Activated CD4-positive, CD25-positive, alpha-beta regulatory T cell treated with anti-CD3 and anti-CD28 coated beads, Interleukin-2, amount 50 U/mL, for 16 hours (primary cell): Measurements from ENCODE around the gene RAP1GAP2.
"Not testable (repeated sequence)": the region's sequence is repeated elsewhere in the genome, so short reads cannot be mapped to it uniquely, and the experiment has no call there.

Source experiments
- DNase-seq: peaks from one replicate; pipeline ENCODE4 v3.0.0-alpha.2; 2020; ENCODE audit warnings: low read depth, low spot score

Gene RAP1GAP2

DNA sequence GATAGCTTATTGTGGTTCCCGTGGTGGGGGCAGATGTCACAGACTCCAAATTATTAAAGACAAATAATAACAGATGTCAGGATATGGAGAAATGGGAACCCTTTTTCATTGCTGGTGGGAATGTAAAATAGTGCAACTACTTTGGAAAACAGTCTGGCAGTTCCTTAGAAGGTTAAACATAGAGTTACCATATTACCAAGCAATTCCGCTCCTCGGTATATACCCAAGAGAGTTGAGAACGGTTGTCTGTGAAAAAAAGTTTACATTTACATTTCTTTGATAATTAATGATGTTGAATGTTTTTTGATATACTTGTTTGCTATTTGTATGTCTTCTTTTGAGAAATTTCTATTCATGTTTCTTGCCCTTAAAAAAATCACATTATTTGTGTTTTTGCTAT, 226.0 kb downstream of the RAP1GAP2 start:
- no peak for DNase-seq

DNA sequence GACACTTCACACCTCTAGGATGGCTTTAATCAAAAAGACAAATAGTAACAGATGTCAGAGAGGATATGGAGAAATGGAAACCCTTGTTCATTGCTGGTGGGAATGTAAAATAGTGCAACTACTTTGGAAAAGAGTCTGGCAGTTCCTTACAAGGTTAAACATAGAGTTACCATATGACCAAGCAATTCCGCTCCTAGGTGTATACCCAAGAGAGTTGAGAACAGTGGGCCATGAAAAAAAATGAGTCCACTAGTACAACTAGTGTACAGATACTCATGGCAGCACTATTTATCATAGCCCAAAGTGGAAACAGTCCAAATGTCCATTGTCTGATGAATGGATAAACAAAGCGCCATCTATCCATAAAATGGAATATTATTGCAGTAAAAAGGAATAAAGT, 228.1 kb downstream of the RAP1GAP2 start:
- DNase-seq: no peak

DNA sequence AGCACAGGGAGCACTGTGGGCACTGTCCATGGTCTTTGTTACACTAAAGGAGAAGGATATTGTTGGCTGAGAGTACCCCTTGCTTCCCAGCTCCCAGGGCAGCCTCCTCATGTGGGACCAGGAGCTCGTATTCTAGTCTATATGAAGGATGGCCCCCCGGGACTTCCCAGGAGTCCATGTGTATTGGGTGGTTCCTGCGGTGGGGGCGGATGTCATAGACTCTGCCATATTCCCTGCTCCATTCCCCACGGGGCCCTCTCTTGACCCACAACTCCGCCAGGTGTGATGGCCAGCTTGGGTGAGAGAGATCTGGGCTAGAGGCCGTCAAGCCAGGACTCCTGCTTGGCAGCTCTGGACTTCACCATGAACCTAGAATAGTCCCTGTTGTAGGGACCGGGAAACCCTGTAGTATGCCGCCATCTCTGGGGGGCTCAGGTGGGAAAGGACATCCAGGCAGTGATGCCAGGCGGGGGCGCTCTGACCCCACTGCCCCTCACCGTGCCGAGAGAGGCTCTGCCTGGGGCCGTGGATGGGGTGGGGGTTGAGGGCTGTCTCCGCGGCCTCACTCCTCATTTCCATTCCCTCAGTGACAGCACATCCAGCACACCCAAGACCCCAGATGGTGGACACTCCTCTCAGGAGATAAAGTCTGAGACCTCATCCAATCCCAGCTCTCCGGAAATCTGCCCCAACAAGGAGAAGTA, 229.3 kb downstream of the RAP1GAP2 start:
- no peak for DNase-seq

DNA sequence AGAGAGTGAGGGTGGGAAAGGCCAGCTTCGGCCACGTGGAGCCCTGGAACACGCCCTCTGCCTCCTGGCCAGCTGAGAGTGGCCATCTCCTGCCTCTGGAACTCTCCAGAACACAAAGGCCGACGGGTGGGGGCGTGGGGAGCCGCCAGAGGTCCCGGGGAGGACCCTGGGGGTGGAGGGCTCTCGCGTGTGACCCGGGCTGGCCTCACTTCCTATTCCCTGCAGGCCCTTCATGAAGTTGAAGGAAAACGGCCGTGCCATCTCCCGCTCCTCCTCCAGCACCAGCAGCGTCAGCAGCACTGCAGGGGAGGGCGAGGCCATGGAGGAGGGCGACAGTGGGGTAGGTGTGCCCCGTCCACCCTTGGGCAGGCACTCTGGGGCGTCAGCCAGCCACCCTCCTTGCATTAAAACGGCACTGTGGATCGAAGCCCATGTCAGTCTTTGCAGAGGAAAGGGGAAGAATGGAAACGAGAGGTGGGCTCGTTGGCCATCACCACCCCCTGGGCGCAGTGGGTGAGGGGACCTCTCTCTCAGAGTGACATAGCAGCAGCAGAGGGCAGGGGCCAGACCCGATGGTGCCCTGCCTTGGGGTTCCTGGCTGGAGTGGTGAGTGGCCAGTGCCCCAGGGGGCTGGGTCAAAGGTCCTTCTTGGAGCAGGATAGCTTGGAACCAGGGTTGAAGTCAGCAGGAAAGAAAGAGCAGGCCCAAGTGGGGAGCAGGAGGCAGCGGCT, 230.1 kb downstream of the RAP1GAP2 start:
- no peak for DNase-seq

DNA sequence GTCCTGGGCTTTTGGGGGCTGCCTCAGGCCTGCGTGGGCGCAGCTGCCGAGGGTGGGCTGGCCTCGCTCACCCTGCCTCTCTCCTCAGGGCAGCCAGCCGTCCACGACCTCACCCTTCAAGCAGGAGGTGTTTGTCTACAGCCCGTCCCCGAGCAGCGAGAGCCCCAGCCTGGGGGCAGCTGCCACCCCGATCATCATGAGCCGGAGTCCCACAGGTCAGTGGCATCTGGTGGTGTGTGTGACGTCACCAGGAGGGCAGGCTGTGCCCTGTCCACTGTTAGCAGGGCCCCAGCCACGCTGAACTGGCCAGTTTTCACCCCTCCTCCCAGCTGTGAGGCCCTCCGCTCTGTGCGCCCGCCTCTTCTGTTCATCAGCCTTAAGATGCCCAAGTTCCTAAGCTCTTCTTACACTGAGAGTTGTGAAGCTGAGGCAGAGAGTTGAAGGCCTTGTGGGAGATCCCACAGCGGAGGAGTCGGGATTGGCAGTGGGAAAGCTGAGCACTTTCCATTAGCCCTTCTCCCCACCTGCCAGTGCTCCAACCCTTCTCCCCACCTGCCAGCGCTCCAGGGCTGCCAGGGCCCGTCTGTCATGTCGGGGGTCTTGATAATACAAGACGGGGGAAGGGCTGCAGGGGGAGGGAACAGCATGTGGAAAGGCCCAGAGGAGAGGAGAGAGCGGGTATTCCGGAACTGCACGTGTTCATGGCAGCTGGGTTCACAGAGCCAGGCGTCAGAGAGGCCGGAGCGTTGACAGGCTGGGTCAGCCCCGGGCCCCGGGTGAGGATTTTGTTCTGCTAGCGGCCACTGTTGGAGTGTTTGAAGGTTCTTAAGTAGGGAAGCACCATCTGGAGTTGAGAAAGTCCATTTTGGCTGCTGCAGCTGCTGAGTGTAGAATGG, 230.9 kb downstream of the RAP1GAP2 start:
- no peak for DNase-seq

DNA sequence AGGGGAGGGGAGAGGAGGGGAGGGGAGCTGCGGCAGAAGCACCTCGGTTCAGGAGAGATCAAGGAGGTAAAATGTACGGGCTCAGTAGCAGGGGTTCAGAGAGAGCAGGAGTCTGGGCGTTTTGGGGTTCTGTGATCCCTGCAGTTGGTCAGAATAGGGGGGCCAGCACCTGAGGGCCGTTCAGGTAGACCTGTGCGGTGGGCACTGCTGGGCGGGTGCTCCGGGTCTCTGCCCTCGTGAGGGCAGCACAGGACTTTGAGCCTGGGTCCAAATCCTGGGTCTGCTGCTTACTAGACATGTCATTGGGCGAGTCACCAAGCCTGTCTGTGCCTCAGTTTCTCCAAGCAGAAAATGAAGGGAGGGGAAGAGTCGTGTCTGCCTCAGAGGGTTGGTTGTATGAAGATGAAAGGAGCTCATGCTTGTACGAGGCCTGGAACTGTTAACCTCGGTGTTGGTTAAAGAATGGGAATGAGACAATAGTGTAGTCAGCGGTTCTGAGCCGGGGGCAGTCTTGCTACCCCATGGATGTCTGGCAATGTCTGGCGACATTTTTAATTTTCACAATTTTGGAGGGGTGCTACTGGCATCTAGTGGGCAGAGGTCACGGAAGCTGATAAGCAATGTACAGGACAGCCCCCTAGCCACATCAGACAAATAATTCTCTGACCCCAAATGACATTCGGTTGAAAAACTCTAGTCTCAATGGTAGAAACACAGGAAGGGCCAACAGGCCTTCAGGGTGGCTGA, 231.7 kb downstream of the RAP1GAP2 start:
- DNase-seq: no peak

DNA sequence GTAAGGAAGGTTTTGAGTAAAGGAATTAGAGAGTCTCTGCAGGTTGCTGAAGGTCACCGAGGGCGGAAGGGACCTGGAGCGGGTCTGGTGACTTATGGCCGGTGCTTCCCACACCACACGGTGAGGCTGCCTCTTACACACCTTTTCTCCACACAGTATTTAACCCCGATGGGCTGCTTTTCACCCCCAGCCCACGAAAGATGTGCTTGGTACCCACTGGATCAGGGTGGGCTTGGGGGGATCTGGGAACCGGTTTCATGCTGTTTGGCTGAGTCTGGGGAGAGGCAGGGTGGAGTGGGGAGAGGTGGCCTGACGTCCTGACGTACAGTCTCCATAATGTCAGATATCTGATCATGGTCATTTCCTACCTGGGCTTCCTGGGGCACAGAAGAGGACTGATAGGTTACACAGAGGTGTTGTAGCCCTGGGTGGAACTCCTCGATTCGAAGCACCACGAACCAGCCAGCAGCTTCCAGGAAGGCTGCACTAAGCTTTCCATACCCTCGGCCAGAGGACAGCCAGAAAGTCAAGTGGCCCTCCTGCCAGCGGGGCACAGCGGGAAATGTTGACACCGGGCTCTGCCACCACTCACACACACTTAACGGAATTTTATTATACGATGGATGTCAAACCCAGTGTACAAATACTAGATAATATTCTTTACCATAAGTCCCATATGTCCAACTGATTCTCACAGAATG, 233.1 kb downstream of the RAP1GAP2 start:
- no peak for DNase-seq

DNA sequence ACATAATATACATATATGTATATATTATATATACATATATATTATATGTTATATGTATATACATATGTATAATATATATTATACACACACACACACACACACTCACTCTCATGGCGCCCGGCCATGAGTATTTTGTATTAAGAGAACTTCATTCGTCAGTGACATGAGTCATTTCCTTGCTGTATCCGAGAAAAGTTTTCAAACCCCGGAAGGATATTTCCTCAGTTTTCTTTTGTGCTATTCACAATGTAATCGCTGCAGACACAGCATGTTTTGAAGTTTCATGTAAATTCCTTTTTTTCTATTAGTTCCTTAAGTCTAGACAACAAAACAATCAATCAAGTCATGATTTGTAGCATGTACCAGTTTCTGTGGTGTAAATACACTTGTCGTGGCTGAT, 233.9 kb downstream of the RAP1GAP2 start:
- DNase-seq: no peak

DNA sequence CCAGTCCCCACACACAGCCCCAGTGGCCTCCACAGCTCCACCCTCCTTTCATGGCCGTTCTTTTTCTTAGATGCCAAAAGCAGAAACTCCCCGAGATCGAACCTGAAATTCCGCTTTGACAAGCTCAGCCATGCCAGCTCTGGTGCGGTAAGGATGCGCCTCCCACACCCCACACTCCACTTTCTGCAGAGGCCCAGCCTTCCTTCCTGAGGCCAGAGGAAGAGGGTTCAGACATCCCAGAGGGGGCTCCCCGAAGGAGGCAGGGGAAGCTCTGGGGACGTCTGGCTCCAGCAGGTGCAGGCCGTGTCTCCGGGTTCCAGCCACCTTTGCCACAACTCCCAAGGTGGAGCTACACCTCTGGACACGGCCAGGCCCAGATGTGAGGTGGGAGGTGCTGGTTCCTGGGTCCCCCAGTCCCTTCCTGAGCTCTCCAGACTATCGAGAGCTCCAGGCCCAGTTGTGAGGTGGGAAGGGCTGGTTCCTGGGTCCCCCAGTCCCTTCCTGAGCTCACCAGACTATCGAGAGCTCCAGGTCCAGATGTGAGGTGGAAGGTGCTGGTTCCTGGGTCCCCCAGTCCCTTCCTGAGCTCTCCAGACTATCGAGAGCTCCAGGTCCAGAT, 234.7 kb downstream of the RAP1GAP2 start:
- DNase-seq: not testable (repeated sequence)

DNA sequence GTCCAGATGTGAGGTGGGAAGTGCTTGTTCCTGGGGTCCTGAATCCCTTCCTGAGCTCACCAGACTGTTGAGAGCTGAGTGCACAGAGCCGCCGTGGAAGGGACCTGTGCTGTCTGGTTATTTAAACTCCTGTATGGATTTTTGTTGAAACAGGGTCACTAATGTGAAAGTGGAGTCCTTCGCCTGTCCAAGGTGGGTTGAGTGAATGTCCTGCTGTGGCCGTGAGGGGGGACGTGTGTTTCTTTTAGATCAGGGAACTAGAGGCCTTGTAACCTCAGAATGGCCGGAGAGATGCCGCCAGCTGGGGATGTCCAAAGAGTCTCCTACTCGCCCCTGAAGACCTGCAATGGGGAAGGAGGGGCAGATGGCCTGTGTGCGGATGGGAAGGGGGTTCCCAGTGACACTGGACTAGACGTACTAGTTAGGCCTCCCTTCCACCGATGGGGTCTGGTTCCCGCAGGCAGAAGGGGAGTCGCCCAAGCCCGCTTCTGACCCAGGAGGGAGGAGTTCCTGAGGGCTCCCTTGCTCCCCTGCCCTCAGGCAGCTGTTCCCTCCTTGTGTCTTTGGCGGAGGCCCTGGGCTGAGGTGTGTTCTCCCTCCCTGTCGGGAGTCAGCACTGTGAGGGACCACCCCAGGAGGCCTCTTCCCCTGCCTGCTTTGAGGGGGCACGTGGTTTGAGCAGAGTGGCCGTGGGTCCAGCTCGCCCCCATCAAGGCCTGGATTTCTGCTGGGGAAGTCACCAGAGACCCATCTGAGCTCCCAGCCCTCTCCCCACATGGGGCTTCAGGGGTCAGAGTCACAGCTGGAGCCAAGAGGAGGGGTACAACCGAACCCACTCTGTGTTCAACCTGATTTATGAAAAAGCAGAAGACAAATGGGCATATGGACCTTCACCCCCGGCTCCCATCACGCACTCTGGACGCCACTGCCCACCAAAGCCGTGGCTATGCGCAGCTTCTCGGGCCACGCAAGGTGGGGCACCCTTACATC, 236.3 kb downstream of the RAP1GAP2 start:
- no peak for DNase-seq

DNA sequence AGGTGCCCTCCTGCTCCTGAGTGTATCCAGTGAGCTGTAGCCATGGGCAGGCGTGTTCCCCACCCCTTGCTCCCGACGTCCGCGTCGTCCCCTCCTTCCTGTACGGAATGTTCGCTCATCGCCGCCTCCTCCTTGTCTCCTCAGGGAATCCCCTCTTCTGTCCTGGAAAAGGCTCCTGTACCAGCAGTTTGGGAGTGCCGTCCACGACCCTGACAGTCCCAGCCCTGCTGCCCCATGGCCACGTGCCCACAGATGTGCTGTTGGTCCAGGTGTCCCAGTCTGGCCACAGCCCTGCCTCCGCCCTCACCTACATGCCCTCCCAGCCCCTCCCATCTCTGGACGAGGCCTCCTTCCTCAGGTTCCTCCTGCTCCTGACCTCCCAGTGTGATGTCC, 237.0 kb downstream of the RAP1GAP2 start:
- no peak for DNase-seq

DNA sequence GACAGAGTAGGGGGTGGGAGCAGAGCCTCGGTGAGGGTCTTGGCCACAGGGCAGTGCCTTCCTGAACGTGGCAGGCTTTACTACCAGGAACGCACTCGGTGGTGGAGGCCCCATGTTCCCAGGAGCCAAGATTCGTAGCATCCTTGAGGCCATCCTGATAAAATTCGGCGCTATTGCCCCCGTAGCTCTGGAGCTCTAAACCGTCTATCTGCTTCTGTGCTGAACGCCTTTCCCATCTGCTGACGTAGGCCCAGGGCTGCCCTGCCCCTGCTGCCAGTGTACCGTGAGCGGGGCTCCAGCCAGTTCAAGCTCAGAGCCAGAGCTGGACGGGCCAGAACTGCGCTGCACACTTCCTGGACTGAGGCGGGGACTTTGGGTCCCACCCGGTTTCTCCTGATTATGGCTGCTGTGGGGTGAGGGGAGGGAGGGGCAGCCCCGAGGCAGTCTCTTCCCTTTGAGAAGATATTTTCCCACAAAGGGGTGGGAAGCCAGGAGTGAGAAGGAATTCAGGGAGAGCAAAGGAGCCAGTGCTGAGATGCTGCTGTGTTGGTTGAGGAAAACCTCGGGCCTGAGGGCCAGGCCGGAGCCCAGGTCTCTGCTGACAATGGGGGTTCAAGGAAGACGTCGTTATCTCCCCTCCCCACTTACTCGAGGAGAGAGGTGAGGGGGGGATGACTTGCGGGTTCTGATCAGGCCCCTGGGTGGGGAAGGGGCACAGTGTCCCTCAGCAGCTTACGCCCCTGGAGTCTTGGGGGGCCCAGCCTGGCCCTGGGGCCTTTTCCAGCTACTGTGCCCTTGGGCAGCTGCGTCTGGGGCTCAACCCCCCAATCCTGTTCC, 237.7 kb downstream of the RAP1GAP2 start:
- no peak for DNase-seq

DNA sequence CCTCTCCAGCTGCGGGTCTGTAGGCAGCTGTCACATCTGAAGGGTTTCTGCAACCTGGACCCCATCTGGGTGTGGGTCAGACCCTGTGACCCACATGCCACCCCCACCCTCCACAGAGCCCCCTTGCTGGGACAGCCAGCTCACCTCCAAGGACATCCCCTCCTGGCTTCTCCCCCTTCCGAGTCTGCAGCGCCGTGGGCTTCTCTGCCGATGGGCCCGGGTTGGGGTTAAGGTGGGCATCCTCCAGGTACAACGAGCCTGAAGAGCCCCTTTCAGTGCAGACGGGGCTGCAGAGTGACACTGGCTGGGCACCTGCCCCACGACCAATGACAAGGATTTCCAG, 238.3 kb downstream of the RAP1GAP2 start:
- no peak for DNase-seq

DNA sequence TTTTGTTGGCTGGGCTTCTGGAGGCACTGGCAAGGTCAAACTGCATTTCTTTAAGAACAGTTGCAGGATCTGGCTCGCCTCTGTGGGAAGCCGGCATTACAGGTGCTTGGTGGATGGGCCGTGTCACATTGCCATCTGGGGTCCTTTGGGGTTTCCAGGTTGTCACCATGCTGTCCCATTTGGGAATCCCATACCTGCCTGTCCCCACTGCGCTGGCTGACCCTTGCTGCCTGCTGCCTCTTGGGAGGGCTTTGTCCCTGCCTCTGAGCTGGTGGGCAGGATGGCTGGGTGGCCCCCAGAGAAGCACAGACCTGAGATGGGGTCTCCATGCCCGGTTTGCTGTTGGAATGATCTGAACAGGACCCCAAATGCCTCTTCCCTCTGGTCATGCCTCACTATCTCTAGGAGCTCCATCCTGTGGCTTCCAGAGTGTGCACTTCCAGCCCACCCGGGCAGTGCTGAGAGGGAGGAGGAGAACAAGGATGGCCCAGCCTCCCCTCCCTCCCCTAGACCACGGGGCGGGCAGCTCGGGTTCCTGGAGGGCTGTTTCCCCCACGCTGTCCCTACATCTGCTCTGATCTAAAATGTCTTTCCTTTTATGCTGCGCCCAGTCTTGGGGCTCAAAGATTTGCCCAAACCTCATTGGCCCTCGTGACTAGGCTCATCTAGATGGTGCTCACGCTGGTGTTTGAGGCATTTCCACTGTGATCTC, 239.2 kb downstream of the RAP1GAP2 start:
- DNase-seq: no peak

DNA sequence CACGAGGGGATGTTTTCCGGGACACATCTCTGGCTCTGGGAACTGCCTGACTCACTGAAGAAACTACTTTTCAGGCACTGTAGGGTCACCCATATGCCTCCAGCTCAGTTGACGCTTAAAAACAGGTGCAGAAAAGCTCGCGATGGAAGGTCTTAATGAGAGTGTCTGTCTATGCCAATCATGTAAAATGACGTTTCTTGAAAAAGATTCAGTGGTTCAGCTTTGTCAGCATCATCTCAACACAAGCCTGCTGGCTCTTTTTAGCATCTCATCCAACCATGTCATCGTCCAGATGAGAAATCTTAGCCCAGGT, 239.7 kb downstream of the RAP1GAP2 start:
- no peak for DNase-seq

DNA sequence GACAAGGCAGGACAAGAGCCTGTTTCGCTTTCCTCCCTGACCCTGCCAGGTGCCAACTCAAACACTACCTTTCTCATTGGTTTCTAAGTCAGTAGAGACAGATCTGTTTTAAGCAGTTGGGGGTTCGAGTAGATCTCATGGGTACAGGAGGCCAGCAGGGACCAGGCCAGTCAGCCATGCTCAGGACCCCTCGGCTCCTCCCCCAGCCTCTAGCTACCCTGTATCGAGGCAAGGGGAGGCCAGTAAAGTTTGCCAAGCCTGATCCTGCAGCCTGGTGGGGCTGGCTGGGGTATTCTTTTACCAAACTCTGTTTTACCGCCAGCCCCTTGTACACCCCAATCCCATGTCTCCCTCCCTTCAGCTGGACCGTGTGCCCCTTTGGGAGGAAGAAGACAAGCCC, 240.6 kb downstream of the RAP1GAP2 start:
- no peak for DNase-seq

DNA sequence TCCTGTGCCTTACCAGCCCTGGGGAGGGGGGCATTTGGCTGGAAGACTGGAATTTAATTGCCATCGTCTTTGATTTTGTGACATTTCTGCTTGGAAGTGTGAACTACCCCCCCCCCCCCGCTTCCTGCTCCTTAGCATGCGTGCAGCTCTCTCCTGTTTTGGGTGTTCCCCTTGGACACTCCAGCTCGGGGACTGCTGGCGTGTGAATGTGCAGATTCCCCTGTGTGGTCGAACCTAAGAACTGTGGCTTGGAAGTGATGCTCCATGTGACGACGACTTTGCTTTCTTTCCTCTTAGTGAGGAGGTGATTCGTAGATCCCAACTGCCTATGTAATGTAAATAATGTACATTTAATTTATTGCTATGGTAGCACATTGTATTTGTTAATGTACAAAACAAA, 241.0 kb downstream of the RAP1GAP2 start:
- DNase-seq: no peak

DNA sequence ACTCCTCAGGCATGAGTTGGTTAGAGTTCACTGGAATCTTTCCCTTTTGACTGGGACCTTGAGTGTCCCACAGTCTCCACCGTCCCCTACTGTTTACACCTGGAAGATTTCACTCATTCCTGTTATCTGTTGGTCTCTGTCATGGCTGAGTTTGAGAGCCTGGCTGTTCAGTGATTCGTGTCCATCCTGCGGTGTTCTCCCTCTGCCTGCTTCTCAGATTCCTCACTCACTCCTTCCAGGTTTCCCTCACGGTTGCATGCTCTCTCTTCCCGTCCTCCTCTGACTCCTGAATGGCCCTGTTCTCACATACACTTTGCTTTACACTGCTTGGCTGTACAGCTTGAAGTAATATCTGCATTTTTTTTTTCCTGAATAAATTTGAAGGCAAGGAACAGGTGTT, 242.7 kb downstream of the RAP1GAP2 start:
- DNase-seq: no peak
